HepG2 (cell line): ENCODE measurements around the gene THOC7. TPM values are rescaled to one million over a fixed set of nuclear protein-coding genes. Genes with fewer than 3 reads are reported as not detected.

Experiments
- ATF7-NPFF ChIP-seq: sonication (generic); formaldehyde crosslinking; IDR thresholded peaks from 2 replicates; pipeline ENCODE4 v1.8.1; 2023; ENCODE audit warnings: mild to moderate bottlenecking, low read depth, missing genetic modification reagents, moderate library complexity
- CENPT ChIP-seq: sonication (generic); formaldehyde crosslinking; IDR thresholded peaks from 2 replicates; pipeline ENCODE4 v1.8.0; 2022; ENCODE audit warnings: low read depth, mild to moderate bottlenecking, moderate library complexity, missing genetic modification reagents
- ELF3 ChIP-seq: IDR thresholded peaks from 2 replicates; pipeline ENCODE4 v1.6.1; 2016; ENCODE audit warnings: missing genetic modification reagents, missing compliant biosample characterization
- FOXC1 ChIP-seq: sonication (generic); formaldehyde crosslinking; IDR thresholded peaks from 2 replicates; pipeline ENCODE4 v1.8.0; 2022; ENCODE audit warnings: mild to moderate bottlenecking, missing genetic modification reagents, borderline replicate concordance
- KDM2A ChIP-seq: sonication (generic); formaldehyde crosslinking; IDR thresholded peaks from 2 replicates; pipeline ENCODE4 v1.4.0; 2020; ENCODE audit warnings: low read depth, missing genetic modification reagents, borderline replicate concordance
- MAFF ChIP-seq: IDR thresholded peaks from 2 replicates; pipeline ENCODE4 v1.6.1; 2011; ENCODE audit warnings: low read depth, low read length, improper control_type of control experiment
- NR2C2 ChIP-seq: sonication (generic); formaldehyde crosslinking; IDR thresholded peaks from 2 replicates; pipeline ENCODE4 v1.4.0; 2020; ENCODE audit warnings: missing genetic modification reagents, mild to moderate bottlenecking, moderate library complexity, borderline replicate concordance
- PPARG ChIP-seq: conservative IDR thresholded peaks from 2 replicates; pipeline ENCODE4 v1.6.1; 2016; ENCODE audit warnings: missing biosample characterization, missing genetic modification reagents
- SAFB2 ChIP-seq: sonication (generic); formaldehyde crosslinking; IDR thresholded peaks from 2 replicates; pipeline ENCODE4 v1.5.1; 2020; ENCODE audit warnings: missing genetic modification reagents, low read depth, mild to moderate bottlenecking, borderline replicate concordance
- SATB2 ChIP-seq: sonication (generic); formaldehyde crosslinking; IDR thresholded peaks from 2 replicates; pipeline ENCODE4 v1.5.0; 2020; ENCODE audit warnings: missing genetic modification reagents
- SIN3A ChIP-seq: IDR thresholded peaks from 2 replicates; pipeline ENCODE4 v1.6.1; 2011; ENCODE audit warnings: low read depth, mild to moderate bottlenecking, control low read depth, low read length, borderline replicate concordance
- STAG1 ChIP-seq: sonication (generic); formaldehyde crosslinking; IDR thresholded peaks from 2 replicates; pipeline ENCODE4 v1.4.0; 2020; ENCODE audit warnings: missing genetic modification reagents
- TBX2 ChIP-seq: sonication (generic); formaldehyde crosslinking; IDR thresholded peaks from 2 replicates; pipeline ENCODE4 v1.5.0; 2020; ENCODE audit warnings: missing genetic modification reagents, mild to moderate bottlenecking, borderline replicate concordance
- TGIF2 ChIP-seq: IDR thresholded peaks from 2 replicates; pipeline ENCODE4 v1.6.1; 2016; ENCODE audit warnings: control low read depth, missing compliant biosample characterization
- ZNF10 ChIP-seq: sonication (generic); formaldehyde crosslinking; IDR thresholded peaks from 2 replicates; pipeline ENCODE4 v1.4.0; 2020; ENCODE audit warnings: mild to moderate bottlenecking, low read depth, missing genetic modification reagents, borderline replicate concordance
- ZNF136 ChIP-seq: sonication (generic); formaldehyde crosslinking; IDR thresholded peaks from 2 replicates; pipeline ENCODE4 v1.8.1; 2022; ENCODE audit warnings: low read depth, mild to moderate bottlenecking, moderate library complexity, missing genetic modification reagents
- ZNF224 ChIP-seq: sonication (generic); formaldehyde crosslinking; IDR thresholded peaks from 2 replicates; pipeline ENCODE4 v1.5.0; 2020; ENCODE audit warnings: mild to moderate bottlenecking, missing genetic modification reagents
- ZNF230 ChIP-seq: sonication (generic); formaldehyde crosslinking; IDR thresholded peaks from 2 replicates; pipeline ENCODE4 v1.4.0; 2020; ENCODE audit warnings: mild to moderate bottlenecking, missing genetic modification reagents
- ZNF274 ChIP-seq: sonication (generic); formaldehyde crosslinking; IDR thresholded peaks from 2 replicates; pipeline ENCODE4 v1.5.1; 2020; ENCODE audit warnings: mild to moderate bottlenecking, missing genetic modification reagents
- ZNF879 ChIP-seq: sonication (generic); formaldehyde crosslinking; IDR thresholded peaks from 2 replicates; pipeline ENCODE4 v1.8.1; 2023; ENCODE audit warnings: missing genetic modification reagents
- polyA plus RNA-seq, 8 experiments: library from polyadenylated mRNA; depleted of rRNA in 3 of 8; stranded (reverse) in 7 of 8; unstranded in 1 of 8; fragments of >200 nt; fragmentation: Illumina TruSeq in 4 of 8; extraction: Trizol in 4 of 8; gene quantifications; 2 replicates each; pipeline versions ENCODE4 v1.2.1 to v1.2.3, GENCODE V29; 2011 to 2016; ENCODE audit warnings: low read depth in 4 of 8, missing spikeins in 1 of 8, mixed read lengths in 1 of 8; ENCODE audit not compliant: insufficient read depth in 1 of 8
- total RNA-seq, 5 experiments: library from RNA; depleted of rRNA; stranded (reverse); fragments of >200 nt; fragmentation: Illumina TruSeq; extraction: Trizol; gene quantifications; 2 replicates each; pipeline ENCODE4 v1.2.3, GENCODE V29; 2016; ENCODE audit warnings: low read depth in 1 of 5
- TF ChIP-seq, protein P1 (sequence below): sonication (generic); formaldehyde crosslinking; conservative IDR thresholded peaks from 2 replicates; pipeline ENCODE4 v1.8.0; 2022; ENCODE audit warnings: low read depth, missing genetic modification reagents
- TF ChIP-seq, protein P2 (sequence below): sonication (generic); formaldehyde crosslinking; IDR thresholded peaks from 2 replicates; pipeline ENCODE4 v1.4.0; 2020; ENCODE audit warnings: missing genetic modification reagents
- TF ChIP-seq, protein P3 (sequence below): sonication (generic); formaldehyde crosslinking; IDR thresholded peaks from 2 replicates; pipeline ENCODE4 v1.5.0; 2020; ENCODE audit warnings: missing genetic modification reagents
- TF ChIP-seq, protein P4 (sequence below): fragments of 450-650 bp; IDR thresholded peaks from 2 replicates; pipeline ENCODE4 v1.6.1; 2017

The THOC7 gene
- total and polyA plus RNA-seq, 2 of the 13 experiments (the other 11 are each of a cell fraction or from before 2014, with no cell fraction given): 32.8 to 63.5 TPM

DNA sequence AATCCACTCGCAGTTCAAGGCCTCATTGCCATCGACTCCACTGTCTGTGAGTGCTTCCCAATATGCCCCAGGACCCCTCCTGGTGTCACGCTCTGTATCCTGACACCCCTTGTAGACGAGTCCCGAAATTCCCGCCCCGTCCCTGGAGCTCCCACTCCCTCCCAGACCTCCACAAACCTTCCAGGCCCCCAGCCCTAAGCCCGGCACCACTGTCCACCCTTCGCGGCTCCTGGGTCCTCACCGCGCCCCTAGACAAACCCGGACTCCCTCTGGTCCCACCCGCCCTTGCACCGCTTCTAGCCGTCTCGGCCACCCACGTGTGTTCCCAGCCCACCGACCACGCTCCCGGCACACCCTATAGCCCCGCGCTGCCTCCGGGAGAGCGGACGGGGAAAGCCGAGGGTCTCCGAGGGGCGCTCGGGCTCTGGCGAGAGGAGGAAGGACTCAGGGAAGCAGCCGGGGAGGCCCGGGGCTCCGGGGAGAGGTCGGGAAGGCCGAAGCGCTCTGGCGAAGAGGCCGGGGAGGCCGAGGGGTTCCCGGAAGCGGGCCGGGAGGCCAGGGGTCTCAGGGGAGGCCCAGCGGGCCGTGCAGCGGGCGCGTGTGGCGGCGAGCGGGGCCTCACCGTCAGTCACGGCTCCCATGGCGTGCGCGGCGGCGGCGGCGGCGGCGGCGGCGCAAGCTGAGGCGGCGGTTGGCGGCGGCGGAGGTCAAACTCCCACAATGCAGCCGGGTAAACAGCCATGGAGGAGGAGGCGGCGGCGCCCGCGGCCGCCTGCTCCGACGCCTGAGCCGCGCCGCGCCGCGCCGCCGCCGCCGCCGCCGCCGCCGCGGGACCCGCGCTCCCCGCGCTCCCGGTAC, at the start of gene THOC7, which contains the start of gene ATXN7 (continued):
- TF ChIP-seq, protein P1, sequence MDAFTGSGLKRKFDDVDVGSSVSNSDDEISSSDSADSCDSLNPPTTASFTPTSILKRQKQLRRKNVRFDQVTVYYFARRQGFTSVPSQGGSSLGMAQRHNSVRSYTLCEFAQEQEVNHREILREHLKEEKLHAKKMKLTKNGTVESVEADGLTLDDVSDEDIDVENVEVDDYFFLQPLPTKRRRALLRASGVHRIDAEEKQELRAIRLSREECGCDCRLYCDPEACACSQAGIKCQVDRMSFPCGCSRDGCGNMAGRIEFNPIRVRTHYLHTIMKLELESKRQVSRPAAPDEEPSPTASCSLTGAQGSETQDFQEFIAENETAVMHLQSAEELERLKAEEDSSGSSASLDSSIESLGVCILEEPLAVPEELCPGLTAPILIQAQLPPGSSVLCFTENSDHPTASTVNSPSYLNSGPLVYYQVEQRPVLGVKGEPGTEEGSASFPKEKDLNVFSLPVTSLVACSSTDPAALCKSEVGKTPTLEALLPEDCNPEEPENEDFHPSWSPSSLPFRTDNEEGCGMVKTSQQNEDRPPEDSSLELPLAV (CRISPR knock-in tag): no peak
- TF ChIP-seq, protein P2, sequence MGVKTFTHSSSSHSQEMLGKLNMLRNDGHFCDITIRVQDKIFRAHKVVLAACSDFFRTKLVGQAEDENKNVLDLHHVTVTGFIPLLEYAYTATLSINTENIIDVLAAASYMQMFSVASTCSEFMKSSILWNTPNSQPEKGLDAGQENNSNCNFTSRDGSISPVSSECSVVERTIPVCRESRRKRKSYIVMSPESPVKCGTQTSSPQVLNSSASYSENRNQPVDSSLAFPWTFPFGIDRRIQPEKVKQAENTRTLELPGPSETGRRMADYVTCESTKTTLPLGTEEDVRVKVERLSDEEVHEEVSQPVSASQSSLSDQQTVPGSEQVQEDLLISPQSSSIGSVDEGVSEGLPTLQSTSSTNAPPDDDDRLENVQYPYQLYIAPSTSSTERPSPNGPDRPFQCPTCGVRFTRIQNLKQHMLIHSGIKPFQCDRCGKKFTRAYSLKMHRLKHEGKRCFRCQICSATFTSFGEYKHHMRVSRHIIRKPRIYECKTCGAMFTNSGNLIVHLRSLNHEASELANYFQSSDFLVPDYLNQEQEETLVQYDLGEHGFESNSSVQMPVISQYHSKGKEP (CRISPR knock-in tag): no peak
- TF ChIP-seq ATF7-NPFF (CRISPR knock-in tag) (no peak), SAFB2 (CRISPR knock-in tag) (no peak), PPARG (CRISPR knock-in tag) (no peak), ZNF224 (CRISPR knock-in tag) (no peak), TBX2 (CRISPR knock-in tag) (no peak; the same call in 1 of the 2 replicates), ZNF10 (no peak), STAG1 (no peak), NR2C2 (CRISPR knock-in tag) (peak; percentile 70; the same call in 1 of the 2 replicates), MAFF (no peak), CENPT (no peak), ZNF230 (CRISPR knock-in tag) (0 out of 2 replicates have a peak, but pooled peaks have one; percentile 52), ELF3 (CRISPR knock-in tag) (no peak), SIN3A (no peak), ZNF274 (CRISPR knock-in tag) (0 out of 2 replicates have a peak, but pooled peaks have one; percentile 31), SATB2 (CRISPR knock-in tag) (no peak), ZNF136 (CRISPR knock-in tag) (no peak), FOXC1 (CRISPR knock-in tag) (no peak), TGIF2 (CRISPR knock-in tag) (no peak), KDM2A (CRISPR knock-in tag) (peak; percentile 87; the same call in 1 of the 2 replicates), ZNF879 (CRISPR knock-in tag) (no peak)
- TF ChIP-seq, protein P3, sequence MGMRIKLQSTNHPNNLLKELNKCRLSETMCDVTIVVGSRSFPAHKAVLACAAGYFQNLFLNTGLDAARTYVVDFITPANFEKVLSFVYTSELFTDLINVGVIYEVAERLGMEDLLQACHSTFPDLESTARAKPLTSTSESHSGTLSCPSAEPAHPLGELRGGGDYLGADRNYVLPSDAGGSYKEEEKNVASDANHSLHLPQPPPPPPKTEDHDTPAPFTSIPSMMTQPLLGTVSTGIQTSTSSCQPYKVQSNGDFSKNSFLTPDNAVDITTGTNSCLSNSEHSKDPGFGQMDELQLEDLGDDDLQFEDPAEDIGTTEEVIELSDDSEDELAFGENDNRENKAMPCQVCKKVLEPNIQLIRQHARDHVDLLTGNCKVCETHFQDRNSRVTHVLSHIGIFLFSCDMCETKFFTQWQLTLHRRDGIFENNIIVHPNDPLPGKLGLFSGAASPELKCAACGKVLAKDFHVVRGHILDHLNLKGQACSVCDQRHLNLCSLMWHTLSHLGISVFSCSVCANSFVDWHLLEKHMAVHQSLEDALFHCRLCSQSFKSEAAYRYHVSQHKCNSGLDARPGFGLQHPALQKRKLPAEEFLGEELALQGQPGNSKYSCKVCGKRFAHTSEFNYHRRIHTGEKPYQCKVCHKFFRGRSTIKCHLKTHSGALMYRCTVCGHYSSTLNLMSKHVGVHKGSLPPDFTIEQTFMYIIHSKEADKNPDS (CRISPR knock-in tag): no peak
- TF ChIP-seq, protein P4, sequence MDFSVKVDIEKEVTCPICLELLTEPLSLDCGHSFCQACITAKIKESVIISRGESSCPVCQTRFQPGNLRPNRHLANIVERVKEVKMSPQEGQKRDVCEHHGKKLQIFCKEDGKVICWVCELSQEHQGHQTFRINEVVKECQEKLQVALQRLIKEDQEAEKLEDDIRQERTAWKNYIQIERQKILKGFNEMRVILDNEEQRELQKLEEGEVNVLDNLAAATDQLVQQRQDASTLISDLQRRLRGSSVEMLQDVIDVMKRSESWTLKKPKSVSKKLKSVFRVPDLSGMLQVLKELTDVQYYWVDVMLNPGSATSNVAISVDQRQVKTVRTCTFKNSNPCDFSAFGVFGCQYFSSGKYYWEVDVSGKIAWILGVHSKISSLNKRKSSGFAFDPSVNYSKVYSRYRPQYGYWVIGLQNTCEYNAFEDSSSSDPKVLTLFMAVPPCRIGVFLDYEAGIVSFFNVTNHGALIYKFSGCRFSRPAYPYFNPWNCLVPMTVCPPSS: no peak
